HepG2 (cell line): ENCODE data around the gene ARHGEF40. TPM values are rescaled to one million over a fixed set of nuclear protein-coding genes. Genes with fewer than 3 reads are reported as not detected.

ENCODE experiments used
- AHR ChIP-seq: IDR thresholded peaks from 2 replicates; pipeline ENCODE4 v1.6.1; 2018; ENCODE audit warnings: missing genetic modification reagents, missing compliant biosample characterization
- CEBPG ChIP-seq: IDR thresholded peaks from 2 replicates; pipeline ENCODE4 v1.6.1; 2016
- EHMT2 ChIP-seq: fragments of 200-600 bp; sonication (generic); IDR thresholded peaks from 2 replicates; pipeline ENCODE4 v1.7.0; 2017; ENCODE audit warnings: antibody characterized with exemption, low read depth, low read length, borderline replicate concordance
- ELF3 ChIP-seq: IDR thresholded peaks from 2 replicates; pipeline ENCODE4 v1.6.1; 2016; ENCODE audit warnings: missing genetic modification reagents, missing compliant biosample characterization
- FOXK1 ChIP-seq: sonication (generic); formaldehyde crosslinking; IDR thresholded peaks from 2 replicates; pipeline ENCODE4 v1.4.0; 2020; ENCODE audit warnings: low read depth, missing genetic modification reagents, borderline replicate concordance
- ISX ChIP-seq: sonication (generic); formaldehyde crosslinking; conservative IDR thresholded peaks from 2 replicates; pipeline ENCODE4 v1.5.0; 2020; ENCODE audit warnings: missing genetic modification reagents
- RCOR2 ChIP-seq: IDR thresholded peaks from 2 replicates; pipeline ENCODE4 v1.6.1; 2016; ENCODE audit warnings: missing biosample characterization, missing genetic modification reagents
- SIX4 ChIP-seq: sonication (generic); formaldehyde crosslinking; IDR thresholded peaks from 2 replicates; pipeline ENCODE4 v1.4.0; 2020; ENCODE audit warnings: missing genetic modification reagents
- TBP ChIP-seq: sonication (generic); formaldehyde crosslinking; IDR thresholded peaks from 2 replicates; pipeline ENCODE4 v1.5.0; 2020; ENCODE audit warnings: missing genetic modification reagents
- TSC22D2 ChIP-seq: sonication (generic); formaldehyde crosslinking; IDR thresholded peaks from 2 replicates; pipeline ENCODE4 v1.5.1; 2020; ENCODE audit warnings: missing genetic modification reagents, mild to moderate bottlenecking, borderline replicate concordance
- ZBTB20 ChIP-seq: sonication (generic); formaldehyde crosslinking; IDR thresholded peaks from 2 replicates; pipeline ENCODE4 v1.8.1; 2023; ENCODE audit warnings: missing genetic modification reagents, low read depth, mild to moderate bottlenecking, borderline replicate concordance
- ZBTB8A ChIP-seq: sonication (generic); formaldehyde crosslinking; IDR thresholded peaks from 2 replicates; pipeline ENCODE4 v1.4.0; 2020; ENCODE audit warnings: mild to moderate bottlenecking, low read depth, missing genetic modification reagents, borderline replicate concordance
- ZEB1 ChIP-seq: IDR thresholded peaks from 2 replicates; pipeline ENCODE4 v1.6.1; 2012; ENCODE audit warnings: mild to moderate bottlenecking, low read depth, inconsistent platforms; ENCODE audit not compliant: insufficient replicate concordance
- ZNF296 ChIP-seq: sonication (generic); formaldehyde crosslinking; conservative IDR thresholded peaks from 2 replicates; pipeline ENCODE4 v1.5.0; 2020; ENCODE audit warnings: mild to moderate bottlenecking, missing genetic modification reagents
- ZNF317 ChIP-seq: sonication (generic); formaldehyde crosslinking; IDR thresholded peaks from 2 replicates; pipeline ENCODE4 v1.5.0; 2020; ENCODE audit warnings: mild to moderate bottlenecking, missing genetic modification reagents
- ZNF512B ChIP-seq: sonication (generic); formaldehyde crosslinking; IDR thresholded peaks from 2 replicates; pipeline ENCODE4 v1.5.1; 2020; ENCODE audit warnings: missing genetic modification reagents, mild to moderate bottlenecking, borderline replicate concordance
- ZNF556 ChIP-seq: sonication (generic); formaldehyde crosslinking; IDR thresholded peaks from 2 replicates; pipeline ENCODE4 v1.4.0; 2020; ENCODE audit warnings: mild to moderate bottlenecking, missing genetic modification reagents, borderline replicate concordance
- ZNF646 ChIP-seq: sonication (generic); formaldehyde crosslinking; IDR thresholded peaks from 2 replicates; pipeline ENCODE4 v1.9.0; 2021; ENCODE audit warnings: mild to moderate bottlenecking, missing genetic modification reagents
- polyA plus RNA-seq, 8 experiments: library from polyadenylated mRNA; depleted of rRNA in 3 of 8; stranded (reverse) in 7 of 8; unstranded in 1 of 8; fragments of >200 nt; fragmentation: Illumina TruSeq in 4 of 8; extraction: Trizol in 4 of 8; gene quantifications; 2 replicates each; pipeline versions ENCODE4 v1.2.1 to v1.2.3, GENCODE V29; 2011 to 2016; ENCODE audit warnings: low read depth in 4 of 8, missing spikeins in 1 of 8, mixed read lengths in 1 of 8; ENCODE audit not compliant: insufficient read depth in 1 of 8
- total RNA-seq, 5 experiments: library from RNA; depleted of rRNA; stranded (reverse); fragments of >200 nt; fragmentation: Illumina TruSeq; extraction: Trizol; gene quantifications; 2 replicates each; pipeline ENCODE4 v1.2.3, GENCODE V29; 2016; ENCODE audit warnings: low read depth in 1 of 5

The ARHGEF40 gene
- total and polyA plus RNA-seq, 2 of the 13 experiments (the other 11 are each of a cell fraction or from before 2014, with no cell fraction given), result 28.1 to 78.1 TPM

GRCh38 chr14:21060614-21061346 lies 9.3 kb upstream of the ARHGEF40 start (continued):
- TF ChIP-seq ZEB1 (no peak), ZNF512B (CRISPR knock-in tag) (no peak), ZNF556 (CRISPR knock-in tag) (no peak), ZNF296 (no peak), TBP (CRISPR knock-in tag) (no peak), EHMT2 (no peak), SIX4 (CRISPR knock-in tag) (no peak), ZNF646 (0 out of 2 replicates have a peak, but pooled peaks have one; percentile 50), ZBTB8A (CRISPR knock-in tag) (no peak), ISX (CRISPR knock-in tag) (no peak), FOXK1 (0 out of 2 replicates have a peak, but pooled peaks have one; percentile 20), CEBPG (CRISPR knock-in tag) (peak; percentile 83), ZNF317 (CRISPR knock-in tag) (0 out of 2 replicates have a peak, but pooled peaks have one; percentile 60), ELF3 (CRISPR knock-in tag) (peak; percentile 13; the same call in 1 of the 2 replicates), RCOR2 (CRISPR knock-in tag) (0 out of 2 replicates have a peak, but pooled peaks have one; percentile 43), TSC22D2 (no peak), ZBTB20 (CRISPR knock-in tag) (0 out of 2 replicates have a peak, but pooled peaks have one; percentile 46), AHR (CRISPR knock-in tag) (no peak)
